Trophoblast cell (in vitro differentiated cells and primary cell): ENCODE results near the gene CLDN22.

ENCODE experiments used
- DNase-seq, 2 donors: peaks; one replicate each; pipeline ENCODE4 v3.0.0-alpha.2; 2016
- H2AFZ ChIP-seq: 2 replicates; pipeline ENCODE4 v1.6.1; 2013; ENCODE audit warnings: low read length, moderate library complexity, mild to moderate bottlenecking; ENCODE audit not compliant: insufficient read depth, poor library complexity
- H2AK5ac ChIP-seq: 2 replicates; pipeline ENCODE4 v1.6.1; 2013; ENCODE audit warnings: mild to moderate bottlenecking, low read length
- H2BK120ac ChIP-seq: 2 replicates; pipeline ENCODE4 v1.6.1; 2013; ENCODE audit warnings: low read length, mild to moderate bottlenecking, moderate library complexity; ENCODE audit not compliant: insufficient read depth, poor library complexity
- H2BK12ac ChIP-seq: 2 replicates; pipeline ENCODE4 v1.6.1; 2013; ENCODE audit warnings: mild to moderate bottlenecking, low read length, moderate library complexity
- H2BK5ac ChIP-seq: 2 replicates; pipeline ENCODE4 v1.6.1; 2013; ENCODE audit warnings: low read length, low read depth, moderate library complexity, mild to moderate bottlenecking; ENCODE audit not compliant: poor library complexity
- H3K14ac ChIP-seq: 2 replicates; pipeline ENCODE4 v1.6.1; 2013; ENCODE audit warnings: mild to moderate bottlenecking, low read length
- H3K18ac ChIP-seq: 2 replicates; pipeline ENCODE4 v1.6.1; 2013; ENCODE audit warnings: mild to moderate bottlenecking, low read length
- H3K23ac ChIP-seq: 2 replicates; pipeline ENCODE4 v1.6.1; 2013; ENCODE audit warnings: low read length
- H3K27ac ChIP-seq: 2 replicates; pipeline ENCODE4 v1.5.1; 2013; ENCODE audit warnings: low read depth, mild to moderate bottlenecking, inconsistent platforms, low read length, moderate library complexity
- H3K27me3 ChIP-seq: 2 replicates; pipeline ENCODE4 v1.6.1; 2013; ENCODE audit warnings: inconsistent platforms, mild to moderate bottlenecking, low read length, moderate library complexity; ENCODE audit not compliant: insufficient read depth
- H3K36me3 ChIP-seq, 2 experiments: 1 replicate in 1 of 2; 2 replicates in 1 of 2; pipeline ENCODE4 v1.6.1; 2013; ENCODE audit warnings: low read length in 2 of 2, mild to moderate bottlenecking in 2 of 2, moderate library complexity in 1 of 2; ENCODE audit not compliant: insufficient read depth in 2 of 2, control insufficient read depth in 1 of 2
- H3K4ac ChIP-seq: 2 replicates; pipeline ENCODE4 v1.6.1; 2013; ENCODE audit warnings: low read depth, mild to moderate bottlenecking, low read length, moderate library complexity
- H3K4me1 ChIP-seq, 2 experiments: 1 replicate in 1 of 2; 2 replicates in 1 of 2; pipeline ENCODE4 v1.6.1; 2013; ENCODE audit warnings: low read length in 2 of 2, mild to moderate bottlenecking in 2 of 2, moderate library complexity in 1 of 2; ENCODE audit not compliant: insufficient read depth in 2 of 2, control insufficient read depth in 1 of 2
- H3K4me2 ChIP-seq: 2 replicates; pipeline ENCODE4 v1.6.1; 2013; ENCODE audit warnings: inconsistent platforms, mild to moderate bottlenecking, low read length, moderate library complexity
- H3K4me3 ChIP-seq: 2 replicates; pipeline ENCODE4 v1.5.1; 2013; ENCODE audit warnings: mild to moderate bottlenecking, low read depth, low read length, inconsistent platforms
- H3K79me1 ChIP-seq: one replicate; pipeline ENCODE4 v1.6.1; 2013; ENCODE audit warnings: low read length
- H3K79me2 ChIP-seq: 2 replicates; pipeline ENCODE4 v1.6.1; 2013; ENCODE audit warnings: low read length, mild to moderate bottlenecking; ENCODE audit not compliant: control insufficient read depth, insufficient read depth, poor library complexity
- H3K9ac ChIP-seq: 2 replicates; pipeline ENCODE4 v1.6.1; 2013; ENCODE audit warnings: mild to moderate bottlenecking, low read length
- H3K9me3 ChIP-seq: 2 replicates; pipeline ENCODE4 v1.6.1; 2013; ENCODE audit warnings: low read depth, mild to moderate bottlenecking, control low read depth, inconsistent platforms, low read length; ENCODE audit not compliant: insufficient read depth
- H4K12ac ChIP-seq: 2 replicates; pipeline ENCODE4 v1.6.1; 2013; ENCODE audit warnings: low read depth, mild to moderate bottlenecking, low read length, moderate library complexity
- H4K8ac ChIP-seq: 2 replicates; pipeline ENCODE4 v1.6.1; 2013; ENCODE audit warnings: low read depth, mild to moderate bottlenecking, low read length, moderate library complexity
- H4K91ac ChIP-seq: one replicate; pipeline ENCODE4 v1.6.1; 2013; ENCODE audit warnings: low read depth, mild to moderate bottlenecking, low read length, moderate library complexity
- WGBS: extraction: QIAGEN DNeasy Blood & Tissue Kit; methylation state at CpG from one replicate; pipeline ENCODE4 v1.1.7; 2013; ENCODE audit warnings: missing lambda C conversion rate; ENCODE audit not compliant: insufficient read length, insufficient coverage; ENCODE audit errors: extremely low coverage; 5-methylcytosine and 5-hydroxymethylcytosine counted together

The CLDN22 gene

DNA sequence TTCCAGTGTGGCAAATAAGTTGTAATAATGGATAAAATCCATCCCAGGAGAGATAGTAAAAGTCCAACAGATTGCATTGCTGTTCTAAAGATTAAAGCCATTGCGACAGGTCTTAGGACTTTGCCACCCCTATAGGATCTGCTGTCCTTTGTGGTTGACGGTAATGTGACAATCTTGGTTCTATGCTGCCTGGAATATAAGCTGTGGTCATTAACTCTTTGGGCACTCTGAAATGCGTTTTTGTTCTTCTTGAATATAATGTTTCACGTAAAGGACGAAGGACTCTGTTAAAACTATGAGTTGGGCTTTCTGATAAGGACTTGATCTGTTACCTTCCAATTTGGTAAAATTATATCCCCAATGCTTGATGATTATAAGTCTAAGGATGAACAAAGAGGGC, 2.2 kb upstream of the CLDN22 start, which contains the start of gene CLDN24:
CLDN24 (minus strand) TSS at position 101 of the 400 bp plus-strand sequence; CDS start at position 101, 0 bp downstream.
- no CpG with 5 or more reads among the region's 5 CpGs for WGBS
- Histone ChIP-seq H3K9me3 (no peaks in the 10 kb centered on the region), H2BK5ac (no peak within 1 kb of the TSS), H3K18ac (no peak within 1 kb of the TSS), H3K4me3 (no peak within 1 kb of the TSS), H4K12ac (no peak within 1 kb of the TSS), H2BK12ac (no peak within 1 kb of the TSS), H4K91ac (no peak within 1 kb of the TSS), H2AFZ (no peak within 1 kb of the TSS), H2AK5ac (no peak within 1 kb of the TSS), H3K36me3 (peaks cover 5% of the 10 kb centered on the region in 2 experiments), H4K8ac (no peak within 1 kb of the TSS), H3K4me1 (no peaks in the 10 kb centered on the region), H3K4me2 (no peak within 1 kb of the TSS), H3K14ac (no peak within 1 kb of the TSS), H3K27ac (no peak within 1 kb of the TSS), H2BK120ac (no peak within 1 kb of the TSS), H3K79me2 (no peaks in the 10 kb centered on the region), H3K79me1 (no peaks in the 10 kb centered on the region), H3K9ac (no peak within 1 kb of the TSS), H3K4ac (no peak within 1 kb of the TSS), H3K27me3 (no peaks in the 10 kb centered on the region), H3K23ac (no peak within 1 kb of the TSS)
- DNase-seq = no peak

DNA sequence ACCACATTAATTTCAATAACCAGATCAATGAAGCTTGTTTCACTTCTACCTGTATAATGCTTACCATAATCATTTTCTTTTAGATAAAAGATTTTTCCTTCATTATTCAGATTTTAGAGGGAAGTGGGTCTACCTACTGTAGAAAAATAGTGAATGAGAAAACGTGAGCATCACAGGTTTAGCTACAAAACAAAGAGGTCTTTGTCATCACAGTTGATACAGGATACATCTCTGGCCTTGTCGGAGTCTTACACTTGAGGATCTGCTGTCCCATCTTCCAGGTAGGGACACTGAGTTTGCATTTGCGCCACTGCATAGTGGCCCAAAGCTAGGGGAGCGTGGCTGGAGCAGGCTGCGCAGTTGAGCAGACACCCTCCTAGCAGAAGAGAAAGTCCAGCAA, 1.4 kb upstream of the CLDN22 start:
- H2BK5ac ChIP-seq = no peak overlapping the region
- H3K9ac ChIP-seq = no peak overlapping the region
- no peak overlapping the region for H3K18ac ChIP-seq
- H3K79me2 ChIP-seq = no peaks in the 10 kb centered on the region
- no peak overlapping the region for H3K4me2 ChIP-seq
- peaks cover 5% of the 10 kb centered on the region in 2 experiments for H3K36me3 ChIP-seq
- no peak overlapping the region for H4K8ac ChIP-seq
- H4K91ac ChIP-seq = no peak overlapping the region
- H2AK5ac ChIP-seq = no peak overlapping the region
- H2BK120ac ChIP-seq = no peak overlapping the region
- no peaks in the 10 kb centered on the region for H3K27me3 ChIP-seq
- no peak overlapping the region for H3K27ac ChIP-seq
- no peak overlapping the region for H3K4me3 ChIP-seq
- H3K9me3 ChIP-seq = no peaks in the 10 kb centered on the region
- H2AFZ ChIP-seq = no peak overlapping the region
- DNase-seq = no peak
- no peak overlapping the region for H3K4ac ChIP-seq
- WGBS = no CpG with 5 or more reads among the region's 5 CpGs
- H4K12ac ChIP-seq = no peak overlapping the region
- no peak overlapping the region for H2BK12ac ChIP-seq
- no peak overlapping the region for H3K14ac ChIP-seq
- no peak overlapping the region for H3K23ac ChIP-seq
- H3K4me1 ChIP-seq = no peaks in the 10 kb centered on the region
- no peaks in the 10 kb centered on the region for H3K79me1 ChIP-seq

DNA sequence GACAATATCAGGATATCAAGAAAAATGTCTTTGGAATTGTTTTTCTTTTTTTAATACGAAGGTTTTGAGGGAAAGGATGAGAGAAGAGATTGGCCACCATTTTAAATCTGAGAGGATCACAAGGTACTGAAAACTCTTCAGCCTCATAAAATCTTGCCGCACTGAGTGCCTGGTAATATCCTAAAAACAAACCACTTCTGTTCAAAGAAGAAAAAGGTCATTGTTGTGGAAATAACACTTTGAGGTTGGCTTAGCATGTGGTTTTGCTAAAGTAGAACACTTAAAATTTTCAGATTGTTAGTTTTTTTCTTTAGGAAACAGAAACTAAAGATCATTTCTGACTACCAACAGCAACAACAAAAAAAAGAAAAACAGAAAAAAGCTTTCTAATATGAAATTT, 1.0 kb upstream of the CLDN22 start:
- no peaks in the 10 kb centered on the region for H3K9me3 ChIP-seq
- no peak overlapping the region for H4K12ac ChIP-seq
- peaks cover 5 to 7% of the 10 kb centered on the region in 2 experiments for H3K36me3 ChIP-seq
- H2AFZ ChIP-seq = no peak overlapping the region
- H4K91ac ChIP-seq = no peak overlapping the region
- WGBS = no CpG with 5 or more reads among the region's 2 CpGs
- H3K79me2 ChIP-seq = no peaks in the 10 kb centered on the region
- no peaks in the 10 kb centered on the region for H3K79me1 ChIP-seq
- H3K4me2 ChIP-seq = no peak overlapping the region
- no peak overlapping the region for H3K18ac ChIP-seq
- H3K27me3 ChIP-seq = no peaks in the 10 kb centered on the region
- H3K14ac ChIP-seq = no peak overlapping the region
- H3K4ac ChIP-seq = no peak overlapping the region
- no peak overlapping the region for H2BK120ac ChIP-seq
- H2BK5ac ChIP-seq = no peak overlapping the region
- H2BK12ac ChIP-seq = no peak overlapping the region
- no peak overlapping the region for H3K4me3 ChIP-seq
- H3K27ac ChIP-seq = no peak overlapping the region
- no peak overlapping the region for H4K8ac ChIP-seq
- DNase-seq = no peak
- H3K4me1 ChIP-seq = no peaks in the 10 kb centered on the region
- H3K9ac ChIP-seq = no peak overlapping the region
- no peak overlapping the region for H2AK5ac ChIP-seq
- H3K23ac ChIP-seq = no peak overlapping the region

DNA sequence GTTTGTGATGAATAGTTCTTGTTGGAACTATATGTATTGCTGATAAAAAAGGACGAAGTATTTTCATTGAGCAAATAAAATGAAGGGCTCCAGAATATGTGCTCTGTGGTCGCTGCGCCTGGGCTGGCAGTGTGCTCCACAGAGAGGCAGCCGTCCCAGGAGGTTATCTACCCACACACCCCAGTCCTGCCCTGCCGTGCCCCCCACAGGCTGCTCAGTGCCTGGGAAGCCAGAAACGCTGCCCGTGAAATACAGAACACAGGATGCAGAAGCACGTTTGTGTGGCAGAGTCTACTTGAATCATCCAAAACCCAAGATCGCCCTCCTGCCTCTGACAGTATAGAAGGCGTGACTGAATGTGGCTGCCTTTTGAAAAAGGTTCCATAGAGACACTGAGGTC, 1.4 kb downstream of the CLDN22 start:
- H3K9me3 ChIP-seq = no peaks in the 10 kb centered on the region
- no peaks in the 10 kb centered on the region for H3K79me2 ChIP-seq
- no peak for DNase-seq
- no peaks in the 10 kb centered on the region for H3K79me1 ChIP-seq
- no peak overlapping the region for H3K23ac ChIP-seq
- no peaks in the 10 kb centered on the region for H3K4me1 ChIP-seq
- H3K36me3 ChIP-seq = peaks cover 13 to 19% of the 10 kb centered on the region in 2 experiments
- no peak overlapping the region for H2BK120ac ChIP-seq
- no peak overlapping the region for H4K91ac ChIP-seq
- H3K18ac ChIP-seq = no peak overlapping the region
- no peak overlapping the region for H3K4me2 ChIP-seq
- H2AK5ac ChIP-seq = no peak overlapping the region
- no peak overlapping the region for H3K9ac ChIP-seq
- no peak overlapping the region for H4K8ac ChIP-seq
- H4K12ac ChIP-seq = no peak overlapping the region
- no peak overlapping the region for H2BK12ac ChIP-seq
- no CpG with 5 or more reads among the region's 10 CpGs for WGBS
- no peak overlapping the region for H2BK5ac ChIP-seq
- H3K27me3 ChIP-seq = no peaks in the 10 kb centered on the region
- H2AFZ ChIP-seq = no peak overlapping the region
- H3K14ac ChIP-seq = no peak overlapping the region
- no peak overlapping the region for H3K4me3 ChIP-seq
- no peak overlapping the region for H3K27ac ChIP-seq
- no peak overlapping the region for H3K4ac ChIP-seq
